HG03045 (cell line): ENCODE data around the gene DGKG.

ENCODE experiments used
- ATAC-seq: cut with Tn5 transposase; IDR thresholded peaks from one replicate; pipeline ENCODE4 v1.9.1; 2021; ENCODE audit warnings: mild to moderate bottlenecking, moderate library complexity; ENCODE audit not compliant: unreplicated experiment

Gene DGKG

GRCh38 chr3:186361762-186362536 is at the start of gene DGKG:
Gene DGKG, minus strand, starts transcription at chr3:186362234. Its CDS starts 41,775 bp downstream, at chr3:186320459.
- ATAC-seq, result peak; percentile 55

DNA sequence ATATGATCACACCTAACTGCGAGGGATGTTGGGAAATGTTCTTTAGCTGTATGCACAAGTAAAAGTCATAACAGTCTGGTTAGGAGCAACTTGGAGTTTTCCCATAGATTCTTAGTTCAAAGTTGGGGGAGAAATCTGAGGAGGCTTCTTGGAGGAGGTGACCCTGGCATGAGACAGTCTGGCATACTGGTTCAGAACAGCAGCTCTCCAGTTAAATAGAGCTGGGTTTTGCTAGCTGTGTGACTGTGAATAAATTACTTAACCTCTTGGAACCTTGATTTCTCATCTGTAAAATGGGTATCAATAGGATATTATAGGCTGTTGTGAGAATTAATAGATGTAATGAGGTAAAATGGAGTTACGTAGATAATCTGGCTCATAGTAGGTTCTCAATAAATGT is 49.1 kb upstream of the DGKG start:
- ATAC-seq, result no peak

GRCh38 chr3:186406669-186407635 is 44.9 kb upstream of the DGKG start:
- ATAC-seq, result no peak

DNA sequence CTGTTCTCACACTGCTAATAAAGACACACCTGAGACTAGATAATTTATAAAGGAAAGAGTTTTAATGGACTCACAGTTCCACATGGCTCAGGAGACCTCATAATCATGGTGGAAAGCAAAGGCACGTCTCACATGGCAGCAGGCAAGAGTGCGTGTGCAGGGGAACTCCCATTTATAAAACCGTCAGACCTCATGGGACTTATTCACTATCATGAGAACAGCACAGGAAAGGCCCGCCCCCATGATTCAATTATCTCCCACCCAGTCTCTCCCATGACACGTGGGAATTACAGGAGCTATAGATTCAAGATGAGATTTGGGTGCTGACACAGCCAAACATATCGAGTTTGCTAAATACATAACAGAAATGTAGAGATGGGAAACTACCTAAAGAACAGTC is 39.5 kb upstream of the DGKG start:
- ATAC-seq, result no peak

- no peak for ATAC-seq
Observed at GRCh38 chr3:186400662-186401061, 38.6 kb upstream of the DGKG start.

- ATAC-seq, result no peak
Observed at GRCh38 chr3:186400026-186400425, 38.0 kb upstream of the DGKG start.

DNA sequence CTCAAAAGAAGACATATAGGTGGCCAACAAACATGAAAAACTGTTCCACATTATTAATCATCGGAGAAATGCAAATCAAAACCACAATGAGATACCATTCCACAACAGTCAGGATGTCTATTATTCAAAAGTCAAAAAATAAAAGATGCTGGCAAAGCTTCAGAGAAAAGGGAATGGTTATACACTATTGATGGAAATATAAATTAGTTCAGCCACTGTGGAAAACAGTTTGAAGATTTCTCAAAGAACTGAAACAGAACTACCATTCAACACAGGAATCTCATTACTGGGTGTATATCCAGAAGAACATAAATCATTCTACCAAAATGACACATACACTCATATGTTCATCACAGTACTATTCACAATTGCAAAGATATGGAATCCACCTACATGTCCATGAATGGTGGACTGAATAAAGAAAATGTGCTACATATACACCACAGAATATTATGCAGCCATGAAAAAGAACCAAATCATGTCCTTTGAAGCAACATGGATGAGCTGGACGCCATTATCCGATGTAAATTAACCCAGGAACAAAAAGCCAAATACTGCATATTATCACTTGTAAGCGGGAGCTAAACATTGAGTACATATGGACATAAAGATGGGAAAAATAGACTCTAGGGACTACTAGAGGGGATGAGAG is 32.7 kb upstream of the DGKG start:
- ATAC-seq, result no peak

GRCh38 chr3:186386883-186387560 is 25.0 kb upstream of the DGKG start:
- ATAC-seq, result no peak

DNA sequence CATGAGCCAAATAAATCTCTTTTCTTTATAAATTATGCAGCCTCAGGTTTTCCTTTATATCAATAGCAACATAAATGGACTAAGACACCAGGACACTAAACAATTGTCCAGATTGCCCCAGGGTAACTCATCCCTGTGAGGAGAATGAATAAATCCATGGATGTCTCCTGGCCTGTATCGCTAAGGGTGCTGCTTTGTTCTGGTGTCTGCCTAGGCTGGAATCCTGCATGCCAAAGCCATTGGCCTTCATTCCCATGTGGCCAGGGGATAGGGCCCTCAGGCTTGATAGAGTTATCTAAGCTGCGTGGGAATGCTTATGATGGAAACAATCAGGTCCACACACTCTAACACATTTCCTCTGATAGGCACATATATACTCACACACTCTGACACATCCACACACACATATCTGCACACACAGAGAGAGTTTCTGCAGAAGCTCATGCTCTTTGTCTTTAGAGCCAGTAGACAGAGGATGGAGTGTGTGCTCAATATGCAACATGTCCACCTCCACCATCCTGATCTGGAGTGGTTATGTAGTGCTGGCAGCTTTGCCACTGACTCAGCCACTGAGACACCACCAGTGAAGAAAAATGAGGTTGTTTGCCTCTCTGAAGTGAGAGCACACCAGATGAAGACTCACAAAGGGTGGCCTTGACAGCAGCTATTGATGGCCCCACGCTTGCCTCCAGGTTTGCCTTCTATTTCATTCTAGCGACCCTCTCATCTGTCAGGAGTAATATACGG is 24.0 kb upstream of the DGKG start:
- no peak for ATAC-seq

- no peak for ATAC-seq
Observed at GRCh38 chr3:186383026-186383993, 21.3 kb upstream of the DGKG start.

DNA sequence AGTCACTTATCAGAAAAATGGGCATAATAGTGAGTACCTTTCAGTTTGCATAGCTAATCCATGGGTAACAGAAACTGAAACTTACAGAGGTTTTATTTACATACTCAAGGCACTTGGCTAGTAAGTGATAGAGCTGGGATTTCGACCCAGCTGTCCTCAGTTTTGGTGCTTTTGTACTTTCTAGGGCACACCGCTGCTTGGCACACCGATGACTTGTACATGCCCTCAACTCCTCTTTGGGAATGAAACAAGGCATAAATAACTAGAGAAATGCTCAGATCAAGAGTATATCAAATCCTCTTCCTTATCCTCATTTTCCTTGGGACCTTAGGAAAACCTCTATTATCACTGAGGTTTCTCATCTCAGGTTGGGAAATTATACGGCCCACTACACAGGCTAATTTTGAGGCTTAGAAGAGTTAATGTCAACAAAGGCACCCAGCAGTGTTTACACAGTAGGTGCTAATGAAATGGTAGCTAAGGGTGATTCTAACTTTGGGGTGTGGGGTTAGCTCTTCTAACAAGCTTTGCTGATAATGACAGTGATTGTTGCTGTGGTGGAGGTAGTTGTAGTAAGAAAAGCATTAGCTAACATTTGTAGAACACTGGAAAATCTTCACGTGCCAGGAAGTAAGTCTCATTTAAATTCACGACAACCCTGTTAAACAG is 20.3 kb upstream of the DGKG start:
- ATAC-seq, result no peak

- ATAC-seq, result no peak
Observed at GRCh38 chr3:186381424-186382216, 19.6 kb upstream of the DGKG start.

DNA sequence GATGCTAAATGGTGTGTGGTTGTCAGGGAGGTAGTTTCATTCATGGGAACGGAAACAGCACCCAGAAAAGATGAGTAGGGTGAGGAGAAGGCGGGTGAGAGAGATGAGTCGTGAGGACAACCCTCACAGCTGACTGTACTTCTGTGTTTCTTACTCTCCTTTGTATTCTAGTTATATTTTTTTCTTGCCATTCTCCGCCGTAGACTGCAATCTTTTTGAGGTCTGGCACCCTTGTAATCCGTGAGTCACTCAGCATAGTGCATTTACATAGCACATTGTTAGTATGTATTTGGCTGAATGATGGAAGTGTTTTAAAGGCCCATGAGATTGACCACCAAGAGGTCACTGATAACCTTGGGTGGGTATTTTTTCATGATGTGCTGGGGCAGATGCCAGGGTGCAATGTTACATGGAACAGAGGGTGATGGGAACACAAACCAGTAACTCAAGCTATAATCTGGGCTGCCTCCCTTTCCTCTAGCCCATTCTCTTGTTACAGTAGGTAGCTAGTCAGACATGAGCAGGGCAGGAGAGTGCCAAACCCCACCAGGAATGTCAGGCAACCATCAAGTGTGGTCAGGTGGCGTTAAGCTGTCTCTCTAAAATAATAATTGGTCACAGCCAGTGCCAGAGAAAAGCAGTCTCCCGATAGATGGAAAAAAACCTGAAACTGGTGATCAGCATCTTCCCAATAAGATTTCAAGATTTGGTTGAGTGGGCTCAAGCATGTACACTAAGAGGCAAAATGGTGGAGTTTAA is 18.8 kb upstream of the DGKG start:
- ATAC-seq, result no peak

- no peak for ATAC-seq
Observed at GRCh38 chr3:186375443-186375842, 13.4 kb upstream of the DGKG start.

- ATAC-seq, result no peak
Observed at GRCh38 chr3:186374376-186374775, 12.3 kb upstream of the DGKG start.

- ATAC-seq, result no peak
Observed at GRCh38 chr3:186369217-186369616, 7.2 kb upstream of the DGKG start.

- ATAC-seq, result no peak
Observed at GRCh38 chr3:186368717-186369116, 6.7 kb upstream of the DGKG start.
